ENCODE data around the gene TRIM65. TPM values are rescaled to one million over a fixed set of nuclear protein-coding genes. Genes with fewer than 3 reads are reported as not detected.

Gene TRIM65
- total and polyA plus RNA-seq, 10 of the 15 experiments (the other 5 are each of a cell fraction or from before 2014, with no cell fraction given): 1.4 to 26.0 (median 10.8) TPM

- TF ChIP-seq, protein P1, sequence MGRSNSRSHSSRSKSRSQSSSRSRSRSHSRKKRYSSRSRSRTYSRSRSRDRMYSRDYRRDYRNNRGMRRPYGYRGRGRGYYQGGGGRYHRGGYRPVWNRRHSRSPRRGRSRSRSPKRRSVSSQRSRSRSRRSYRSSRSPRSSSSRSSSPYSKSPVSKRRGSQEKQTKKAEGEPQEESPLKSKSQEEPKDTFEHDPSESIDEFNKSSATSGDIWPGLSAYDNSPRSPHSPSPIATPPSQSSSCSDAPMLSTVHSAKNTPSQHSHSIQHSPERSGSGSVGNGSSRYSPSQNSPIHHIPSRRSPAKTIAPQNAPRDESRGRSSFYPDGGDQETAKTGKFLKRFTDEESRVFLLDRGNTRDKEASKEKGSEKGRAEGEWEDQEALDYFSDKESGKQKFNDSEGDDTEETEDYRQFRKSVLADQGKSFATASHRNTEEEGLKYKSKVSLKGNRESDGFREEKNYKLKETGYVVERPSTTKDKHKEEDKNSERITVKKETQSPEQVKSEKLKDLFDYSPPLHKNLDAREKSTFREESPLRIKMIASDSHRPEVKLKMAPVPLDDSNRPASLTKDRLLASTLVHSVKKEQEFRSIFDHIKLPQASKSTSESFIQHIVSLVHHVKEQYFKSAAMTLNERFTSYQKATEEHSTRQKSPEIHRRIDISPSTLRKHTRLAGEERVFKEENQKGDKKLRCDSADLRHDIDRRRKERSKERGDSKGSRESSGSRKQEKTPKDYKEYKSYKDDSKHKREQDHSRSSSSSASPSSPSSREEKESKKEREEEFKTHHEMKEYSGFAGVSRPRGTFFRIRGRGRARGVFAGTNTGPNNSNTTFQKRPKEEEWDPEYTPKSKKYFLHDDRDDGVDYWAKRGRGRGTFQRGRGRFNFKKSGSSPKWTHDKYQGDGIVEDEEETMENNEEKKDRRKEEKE (IDR thresholded peaks at IDR 0.05): no peak
- TF ChIP-seq ZBED1 (IDR thresholded peaks at IDR 0.05; ENCODE audit: borderline replicate concordance) (no peak), POLR2AphosphoS2 (IDR thresholded peaks at IDR 0.05; ENCODE audit: low read depth, low read length) (no peak), MEF2B (IDR thresholded peaks at IDR 0.05; ENCODE audit: partially characterized antibody, poor library complexity, severe bottlenecking) (no peak), ZNF217 (IDR thresholded peaks at IDR 0.05) (no peak), IRF4 (IDR thresholded peaks at IDR 0.05; ENCODE audit: low read depth, low read length) (no peak), SMC3 (IDR thresholded peaks at IDR 0.05; ENCODE audit: borderline replicate concordance, low read length) (no peak), ETV6 (conservative IDR thresholded peaks at IDR 0.05 in 1 of 2, IDR thresholded peaks at IDR 0.05 in 1 of 2; ENCODE audit: borderline replicate concordance in 1 of 2, low read depth in 1 of 2) (no peak)
Measured at GRCh38 chr17:75910699-75911098, 13.9 kb upstream of the TRIM65 start (continued).

- intact Hi-C loops (cut with micrococcal nuclease; ENCODE audit: unreplicated experiment) (no loop called here), in situ Hi-C loops (cut with MboI) (loop anchor here (5.0 kb wide), 1 partner anchor 97 kb away; no protein-coding TSS in a partner anchor)
- no peak overlapping the region for H2AFZ ChIP-seq (ENCODE audit: control insufficient read depth, low read depth, low read length)
- H3K79me2 ChIP-seq (ENCODE audit: control insufficient read depth, insufficient read depth, low read length): no peaks in the 10 kb centered on the region
- RAD21 ChIA-PET (ENCODE audit: unreplicated experiment): interaction anchor here (1.6 to 2.3 kb wide), 3 partner anchors 93 to 104 kb away, joined by 4 to 6 read pairs (median 4); no protein-coding TSS in a partner anchor
- no peak for DNase-seq (ENCODE audit: low read depth, low spot score)
- no peak overlapping the region for H3K27ac ChIP-seq (ENCODE audit: control insufficient read depth, insufficient read depth)
- H3K4me1 ChIP-seq (ENCODE audit: control insufficient read depth, insufficient read depth, low read length): no peaks in the 10 kb centered on the region
- H4K20me1 ChIP-seq (ENCODE audit: control insufficient read depth, insufficient read depth): no peaks in the 10 kb centered on the region
- H3K4me3 ChIP-seq: no peak overlapping the region
- H3K27me3 ChIP-seq (replicated peaks in 1 of 2; ENCODE audit: control insufficient read depth in 2 of 2, insufficient read depth in 2 of 2, low read length in 1 of 2): no peaks in the 10 kb centered on the region
- no peak overlapping the region for H3K4me2 ChIP-seq (ENCODE audit: control insufficient read depth, insufficient read depth)
- CTCF ChIA-PET: interaction anchor here (1.0 to 1.8 kb wide), 4 partner anchors 93 to 104 kb away, joined by 3 to 9 read pairs (median 5); no protein-coding TSS in a partner anchor
- BruUV-seq (replicated peaks): no TSS peak
- ATAC-seq: no peak
- POLR2A ChIA-PET: no interaction called here
- no peaks in the 10 kb centered on the region for H3K36me3 ChIP-seq (ENCODE audit: control insufficient read depth in 2 of 2, insufficient read depth in 2 of 2, low read length in 1 of 2)
- no peak for FAIRE-seq
- H3K9me3 ChIP-seq (replicated peaks; ENCODE audit: control insufficient read depth, insufficient read depth, low read length): no peaks in the 10 kb centered on the region
- no peak overlapping the region for H3K9ac ChIP-seq (ENCODE audit: control insufficient read depth, insufficient read depth, low read length)
- SMC1A ChIA-PET (ENCODE audit: uncharacterized antibody, unreplicated experiment): interaction anchor here (0.9 to 1.1 kb wide), 4 partner anchors 87 to 197 kb away, joined by 3 to 5 read pairs (median 3); no protein-coding TSS in a partner anchor
- 78% methylated on average over 11 of the region's 11 CpGs for WGBS (ENCODE audit: insufficient coverage, insufficient replicate concordance, low lambda C conversion rate, missing lambda C conversion rate)
- no peak for TF ChIP-seq CUX1 (IDR thresholded peaks at IDR 0.05; ENCODE audit: insufficient replicate concordance, low read depth, low read length)
- TF ChIP-seq CREB1 (IDR thresholded peaks at IDR 0.05; ENCODE audit: low read depth): no peak
- TF ChIP-seq IRF4 (IDR thresholded peaks at IDR 0.05; ENCODE audit: low read depth, low read length): no peak
- TF ChIP-seq TBL1XR1 (IDR thresholded peaks at IDR 0.05; ENCODE audit: low read depth, low read length): no peak
- no peak for TF ChIP-seq RELB (IDR thresholded peaks at IDR 0.05; ENCODE audit: low read depth)
- no peak for TF ChIP-seq SMC3 (IDR thresholded peaks at IDR 0.05; ENCODE audit: borderline replicate concordance, low read length)
- TF ChIP-seq LARP7 (IDR thresholded peaks at IDR 0.05): no peak
Measured at GRCh38 chr17:75909812-75910274, 13.1 kb upstream of the TRIM65 start.

Measured in GM12878 (cell line).